Retinal pigment epithelial cell (primary cell): ENCODE results near the gene TSHZ1.

Experiments used
- DNase-seq: peaks from one replicate; pipeline ENCODE4 v3.0.0-alpha.2; 2010; ENCODE audit warnings: low read depth
- H3K4me3 ChIP-seq: 2 replicates; pipeline ENCODE4 v1.5.1; 2011; ENCODE audit warnings: mild to moderate bottlenecking, low read length, control low read depth, moderate library complexity
- TF ChIP-seq, protein P1 (sequence below): conservative IDR thresholded peaks from 2 replicates; pipeline ENCODE4 v1.5.1; 2011; ENCODE audit warnings: low read depth, low read length, control low read depth, inconsistent platforms

Gene TSHZ1

DNA sequence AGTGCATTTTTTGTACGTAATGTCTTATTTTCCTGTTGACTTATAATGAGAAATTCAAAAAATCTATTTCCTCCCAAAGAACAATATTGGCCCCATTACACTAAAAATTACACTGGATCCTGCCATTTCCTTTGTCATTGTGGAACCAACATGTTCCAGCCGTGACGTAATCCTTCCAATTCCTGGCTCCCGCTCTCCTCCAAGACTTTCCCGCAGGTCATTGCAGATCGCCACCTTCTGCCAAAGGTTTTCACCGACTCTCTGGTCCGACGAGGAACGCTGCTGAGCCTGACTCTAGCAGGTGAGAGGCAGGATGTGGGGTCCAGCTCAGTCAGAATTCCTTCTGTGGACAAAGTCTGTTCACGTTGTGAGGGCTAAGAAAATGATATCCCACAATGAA, 39.7 kb upstream of the TSHZ1 start:
- TF ChIP-seq, protein P1, sequence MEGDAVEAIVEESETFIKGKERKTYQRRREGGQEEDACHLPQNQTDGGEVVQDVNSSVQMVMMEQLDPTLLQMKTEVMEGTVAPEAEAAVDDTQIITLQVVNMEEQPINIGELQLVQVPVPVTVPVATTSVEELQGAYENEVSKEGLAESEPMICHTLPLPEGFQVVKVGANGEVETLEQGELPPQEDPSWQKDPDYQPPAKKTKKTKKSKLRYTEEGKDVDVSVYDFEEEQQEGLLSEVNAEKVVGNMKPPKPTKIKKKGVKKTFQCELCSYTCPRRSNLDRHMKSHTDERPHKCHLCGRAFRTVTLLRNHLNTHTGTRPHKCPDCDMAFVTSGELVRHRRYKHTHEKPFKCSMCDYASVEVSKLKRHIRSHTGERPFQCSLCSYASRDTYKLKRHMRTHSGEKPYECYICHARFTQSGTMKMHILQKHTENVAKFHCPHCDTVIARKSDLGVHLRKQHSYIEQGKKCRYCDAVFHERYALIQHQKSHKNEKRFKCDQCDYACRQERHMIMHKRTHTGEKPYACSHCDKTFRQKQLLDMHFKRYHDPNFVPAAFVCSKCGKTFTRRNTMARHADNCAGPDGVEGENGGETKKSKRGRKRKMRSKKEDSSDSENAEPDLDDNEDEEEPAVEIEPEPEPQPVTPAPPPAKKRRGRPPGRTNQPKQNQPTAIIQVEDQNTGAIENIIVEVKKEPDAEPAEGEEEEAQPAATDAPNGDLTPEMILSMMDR: no peak
- DNase-seq: no peak
- H3K4me3 ChIP-seq: no peak overlapping the region

DNA sequence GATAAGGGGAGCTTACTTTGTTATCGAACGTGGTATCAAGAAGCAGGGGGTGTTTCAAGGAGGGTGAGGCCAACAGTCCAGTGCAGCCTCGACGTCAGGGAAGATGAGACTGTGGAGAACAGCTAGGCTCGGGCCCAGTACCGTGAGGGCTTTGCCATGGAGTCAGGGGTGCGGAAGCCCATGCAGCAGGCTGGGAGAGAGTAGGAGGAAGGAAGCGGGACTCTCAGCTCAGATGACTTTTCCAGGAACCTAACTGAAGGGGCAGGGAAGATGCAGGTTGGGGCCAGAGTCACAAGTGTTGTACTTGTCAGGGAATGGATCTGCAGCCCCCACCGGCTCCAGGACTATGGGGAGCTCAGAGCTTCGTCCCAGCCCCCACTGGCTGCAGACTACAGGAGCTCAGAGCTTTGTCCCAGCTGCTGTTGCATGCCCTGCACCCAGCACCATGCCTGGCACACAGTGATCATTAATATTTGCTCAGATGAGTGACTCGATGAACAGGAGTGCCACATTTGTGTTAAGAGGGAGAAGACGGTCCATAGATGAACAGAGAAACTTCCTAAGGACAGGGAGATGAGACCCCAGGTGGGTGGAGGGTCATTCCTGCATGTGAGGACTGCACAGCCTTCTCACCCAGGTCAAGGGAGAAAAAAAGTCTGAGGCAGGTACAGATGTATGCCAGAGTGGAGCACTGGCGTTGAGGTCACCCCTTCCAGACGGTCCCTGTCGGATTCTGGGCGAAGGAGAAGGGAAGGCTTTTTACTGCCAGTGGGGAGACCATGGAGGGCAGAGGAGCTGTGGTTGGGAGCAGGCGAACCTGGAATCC, 38.1 kb upstream of the TSHZ1 start:
- TF ChIP-seq, protein P1: no peak
- H3K4me3 ChIP-seq: no peak overlapping the region
- DNase-seq: no peak

DNA sequence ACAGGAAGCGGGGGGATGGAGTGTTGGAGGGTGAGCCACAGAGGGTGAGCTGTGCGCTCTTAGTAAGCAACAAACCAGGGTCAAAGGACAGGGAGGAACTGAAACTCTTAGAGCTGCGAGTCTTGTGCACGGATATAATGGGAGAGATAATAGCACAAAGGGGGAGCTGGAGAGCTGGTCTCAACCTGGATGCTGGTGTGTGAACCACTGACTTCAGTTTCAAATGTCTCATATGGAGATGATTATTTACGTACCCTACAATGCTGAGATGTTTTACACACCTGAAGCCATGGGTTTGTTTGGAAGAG, 37.5 kb upstream of the TSHZ1 start:
- TF ChIP-seq, protein P1: no peak
- no peak for DNase-seq
- no peak overlapping the region for H3K4me3 ChIP-seq

DNA sequence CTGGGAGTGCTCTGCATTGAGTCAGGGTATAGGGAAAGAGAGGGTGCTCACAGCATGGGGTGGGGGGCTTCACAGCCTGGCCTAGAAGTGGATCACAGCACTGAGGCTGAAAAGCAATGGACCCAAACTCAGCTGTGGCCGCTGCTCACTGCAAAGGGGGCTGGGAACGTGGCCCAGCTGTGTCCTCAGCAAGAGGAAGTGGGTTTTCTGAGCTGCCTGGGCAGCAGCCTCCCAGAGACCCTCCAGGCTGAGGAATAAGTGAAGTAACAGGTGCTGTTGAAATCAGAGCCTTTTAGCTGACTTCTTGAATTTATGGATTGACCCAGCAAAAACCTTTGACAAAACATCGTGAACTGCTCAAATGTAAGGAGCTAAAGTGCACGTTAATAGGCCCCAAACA, 36.9 kb upstream of the TSHZ1 start:
- no peak overlapping the region for H3K4me3 ChIP-seq
- no peak for DNase-seq
- TF ChIP-seq, protein P1: no peak

DNA sequence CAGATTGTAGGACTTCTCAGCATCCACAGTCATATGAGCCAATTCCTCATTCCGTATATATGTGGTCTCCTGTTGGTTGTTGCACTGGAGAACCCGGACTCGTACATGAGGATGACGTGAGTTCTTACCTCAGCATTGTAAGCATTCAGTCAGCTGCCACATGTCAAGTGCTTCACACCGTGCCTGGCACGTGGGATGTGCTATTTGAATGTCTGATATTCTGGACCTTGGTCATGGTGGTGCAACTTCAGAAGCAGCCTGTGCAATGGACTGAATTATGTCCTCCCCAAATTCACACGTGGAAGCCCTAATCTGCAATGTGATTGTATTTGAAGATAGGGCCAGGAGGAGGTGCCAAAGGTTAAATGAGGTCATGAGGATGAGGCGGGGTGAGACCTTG, 33.7 kb upstream of the TSHZ1 start:
- TF ChIP-seq, protein P1: no peak
- DNase-seq: no peak
- no peak overlapping the region for H3K4me3 ChIP-seq

DNA sequence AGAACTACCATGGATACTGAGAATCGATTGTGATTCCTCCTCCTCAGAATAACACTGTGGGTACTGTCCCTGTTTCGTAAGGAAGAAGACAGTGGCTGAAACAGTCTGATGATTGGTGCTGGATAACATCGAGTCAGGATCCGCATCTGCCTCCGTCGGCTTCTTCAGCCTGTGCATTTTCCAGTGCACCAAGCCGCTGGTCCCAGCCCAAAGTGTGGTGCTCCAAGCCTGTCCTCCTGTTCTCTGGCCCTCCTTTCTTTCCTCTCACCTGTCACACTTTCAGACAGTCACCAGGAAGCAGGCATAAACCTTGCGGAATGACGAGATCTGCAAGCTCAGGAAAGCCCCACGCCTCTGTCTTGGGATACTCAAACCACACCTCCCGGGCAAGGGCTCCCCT, 32.2 kb upstream of the TSHZ1 start:
- TF ChIP-seq, protein P1: no peak
- H3K4me3 ChIP-seq: no peak overlapping the region
- no peak for DNase-seq

DNA sequence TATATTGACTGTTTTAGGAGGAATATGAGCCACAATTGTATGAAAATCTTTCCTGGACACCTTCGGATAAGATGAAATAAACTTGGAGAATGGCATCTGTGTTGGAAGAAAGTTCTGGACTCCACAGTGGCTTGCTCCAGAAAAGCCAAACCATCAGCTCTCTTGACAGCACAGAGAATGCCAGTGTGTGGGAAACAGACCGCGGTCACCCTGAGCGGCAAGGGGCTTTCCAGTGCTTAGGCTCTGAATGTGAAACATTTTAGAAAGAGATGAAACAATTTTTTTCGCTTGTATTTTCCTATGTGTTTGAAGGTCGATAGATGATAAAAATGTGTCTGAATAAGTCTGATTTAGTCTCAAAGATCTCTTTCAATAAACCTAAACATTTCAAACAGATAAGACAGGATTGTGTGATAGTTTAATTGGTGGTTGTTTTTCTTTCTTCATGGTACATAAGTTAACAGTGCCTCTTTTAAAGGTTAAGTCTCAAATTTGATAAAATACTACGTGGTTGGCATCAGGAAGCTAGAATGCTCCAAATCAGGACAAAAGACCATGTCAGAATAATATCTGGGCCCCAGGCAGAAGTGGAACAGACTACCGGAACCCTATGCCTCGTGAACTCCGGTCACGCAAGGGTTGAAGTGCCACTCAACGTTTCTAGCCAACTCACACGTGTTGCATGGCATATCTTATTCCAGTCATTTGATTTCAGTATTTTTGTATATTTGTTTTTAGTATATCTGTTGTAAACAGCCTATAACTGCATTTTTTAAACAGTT, 30.6 kb upstream of the TSHZ1 start:
- DNase-seq: no peak
- TF ChIP-seq, protein P1: no peak
- no peak overlapping the region for H3K4me3 ChIP-seq
